ENCODE measurements around the gene CRB3. TPM values are rescaled to one million over a fixed set of nuclear protein-coding genes. Genes with fewer than 3 reads are reported as not detected.

Gene CRB3
- total RNA-seq, 1 experiment from 2014 or later, result 101 TPM

GRCh38 chr19:6433165-6433564, 30.9 kb upstream of the CRB3 start:
- no peak for DNase-seq (ENCODE audit: low spot score)

- DNase-seq (ENCODE audit: low spot score), result no peak
Measured at GRCh38 chr19:6433663-6434062, 30.4 kb upstream of the CRB3 start, which contains the start of gene SLC25A41. TSS of gene SLC25A41 (minus strand) at chr19:6433763. CDS start at chr19:6433693, 70 bp downstream.

DNA sequence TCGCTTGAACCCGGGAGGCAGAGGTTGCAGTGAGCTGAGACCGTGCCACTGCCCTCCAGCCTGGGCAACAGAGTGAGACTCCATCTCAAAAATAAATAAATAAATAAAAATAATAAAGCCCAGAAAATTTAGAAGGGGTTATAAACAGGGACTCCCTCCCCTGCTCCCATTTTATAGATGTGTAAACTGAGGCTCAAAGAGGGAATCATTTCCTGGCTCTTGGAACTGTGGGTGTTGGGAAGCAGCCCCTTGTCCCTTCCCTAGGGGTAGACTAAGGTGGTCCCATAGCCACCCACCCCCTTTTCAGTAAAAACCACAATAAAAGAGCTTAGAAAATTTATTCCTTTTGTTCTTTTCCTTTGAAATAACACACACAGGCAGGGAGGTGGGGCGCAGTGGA, 24.3 kb upstream of the CRB3 start:
- DNase-seq (ENCODE audit: low spot score), result no peak

- no peak for DNase-seq (ENCODE audit: low spot score)
Measured at GRCh38 chr19:6440905-6441304, 23.2 kb upstream of the CRB3 start.

GRCh38 chr19:6442087-6442688, 21.9 kb upstream of the CRB3 start:
- no peak for DNase-seq (ENCODE audit: low spot score)

GRCh38 chr19:6443986-6444385, 20.1 kb upstream of the CRB3 start:
- DNase-seq (ENCODE audit: low spot score), result no peak

DNA sequence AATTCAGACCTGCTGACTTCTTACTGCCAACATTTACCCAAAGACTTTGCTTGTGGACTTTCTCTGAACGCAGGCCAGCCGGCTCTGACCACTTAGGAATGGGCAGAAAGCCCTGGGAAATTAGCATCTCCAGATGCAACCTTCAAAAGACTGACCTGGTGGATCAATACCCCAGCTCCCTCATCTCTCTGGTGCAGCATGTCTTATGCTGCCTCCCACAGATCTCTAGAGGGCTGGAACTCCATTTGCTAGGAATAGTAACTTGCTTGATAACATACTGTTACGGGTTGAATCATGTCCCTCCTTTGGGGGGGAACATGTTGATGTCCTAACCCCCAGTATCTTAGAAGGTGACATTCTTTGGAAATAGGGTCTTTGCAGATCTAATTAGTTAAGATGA, 17.6 kb upstream of the CRB3 start:
- no peak for DNase-seq (ENCODE audit: low spot score)

DNA sequence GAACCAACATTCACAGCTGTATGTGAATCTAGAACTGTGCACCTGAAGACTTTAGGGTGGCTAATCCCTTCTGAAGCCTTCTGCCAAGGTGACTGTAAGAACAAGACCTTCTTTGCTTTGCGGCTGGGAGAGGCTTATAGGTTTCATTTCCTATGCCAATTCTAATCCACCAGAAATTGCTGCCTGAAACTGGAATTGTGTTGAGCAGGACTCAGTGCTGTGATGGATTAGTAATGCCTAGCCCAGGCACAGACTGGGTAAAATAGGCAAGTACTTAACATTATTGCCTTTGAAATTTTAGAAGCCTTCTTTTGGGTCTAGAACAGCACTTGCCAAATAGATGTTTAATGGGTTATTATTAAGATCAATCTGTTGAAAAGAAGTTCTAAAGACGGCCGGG, 16.0 kb upstream of the CRB3 start:
- DNase-seq (ENCODE audit: low spot score), result no peak

- DNase-seq (ENCODE audit: low spot score), result no peak
Measured at GRCh38 chr19:6450166-6450565, 13.9 kb upstream of the CRB3 start.

GRCh38 chr19:6451583-6452222, 12.4 kb upstream of the CRB3 start:
- DNase-seq (ENCODE audit: low spot score), result no peak

- no peak for DNase-seq (ENCODE audit: low spot score)
Measured at GRCh38 chr19:6452223-6452614, 11.9 kb upstream of the CRB3 start.

DNA sequence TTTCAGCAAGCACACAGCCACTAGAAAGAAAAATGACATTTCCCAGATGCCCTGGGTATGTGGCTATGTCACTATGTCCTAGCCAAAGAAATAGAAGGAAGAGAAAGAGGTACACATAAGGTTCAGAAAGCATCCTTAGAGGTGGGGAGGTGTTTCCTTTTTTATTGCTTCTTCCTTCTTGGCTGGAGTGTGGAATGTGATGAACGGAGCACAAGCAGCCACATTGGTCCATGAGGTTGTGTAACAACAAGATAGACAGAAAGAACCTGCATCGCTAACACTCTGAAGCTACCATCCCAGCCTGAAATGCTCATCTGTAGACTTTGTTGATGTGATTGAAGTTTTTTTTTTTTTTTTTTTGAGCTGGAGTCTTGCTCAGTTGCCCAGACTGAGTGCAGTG, 11.2 kb upstream of the CRB3 start:
- no peak for DNase-seq (ENCODE audit: low spot score)

DNA sequence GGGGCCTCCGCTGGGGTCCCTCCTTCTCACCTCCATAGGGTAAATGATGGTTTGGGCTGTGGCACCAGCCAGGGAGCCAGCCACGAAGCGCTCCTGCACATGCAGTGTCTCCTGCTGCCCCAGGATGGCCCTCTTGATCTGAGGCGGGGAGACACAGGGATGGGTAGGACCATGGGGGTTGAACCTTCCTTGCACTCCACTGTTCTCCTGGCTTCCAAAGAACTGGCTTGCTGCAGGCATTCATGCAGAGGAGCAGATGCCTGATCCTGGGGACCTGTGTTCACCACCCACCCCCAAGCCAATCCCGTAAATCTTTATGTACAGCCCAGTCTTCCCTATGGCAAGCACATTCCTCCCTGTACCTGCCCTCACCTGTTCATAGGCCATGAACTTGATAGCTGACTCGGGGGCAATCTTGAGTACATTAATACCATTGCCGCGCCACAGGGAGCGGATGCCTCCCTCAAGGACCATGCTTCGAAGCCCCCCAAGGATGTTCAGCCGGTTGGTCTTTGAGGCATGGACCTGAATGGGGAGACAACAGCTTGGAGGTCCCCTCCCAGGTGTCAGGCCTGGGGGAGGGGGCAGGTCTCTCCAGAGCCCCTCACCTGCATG, 10.0 kb upstream of the CRB3 start:
- no peak for DNase-seq (ENCODE audit: low spot score)

- no peak for DNase-seq (ENCODE audit: low spot score)
Measured at GRCh38 chr19:6455924-6456323, 8.1 kb upstream of the CRB3 start.

GRCh38 chr19:6457958-6458694, 5.9 kb upstream of the CRB3 start:
- no peak for DNase-seq (ENCODE audit: low spot score)

DNA sequence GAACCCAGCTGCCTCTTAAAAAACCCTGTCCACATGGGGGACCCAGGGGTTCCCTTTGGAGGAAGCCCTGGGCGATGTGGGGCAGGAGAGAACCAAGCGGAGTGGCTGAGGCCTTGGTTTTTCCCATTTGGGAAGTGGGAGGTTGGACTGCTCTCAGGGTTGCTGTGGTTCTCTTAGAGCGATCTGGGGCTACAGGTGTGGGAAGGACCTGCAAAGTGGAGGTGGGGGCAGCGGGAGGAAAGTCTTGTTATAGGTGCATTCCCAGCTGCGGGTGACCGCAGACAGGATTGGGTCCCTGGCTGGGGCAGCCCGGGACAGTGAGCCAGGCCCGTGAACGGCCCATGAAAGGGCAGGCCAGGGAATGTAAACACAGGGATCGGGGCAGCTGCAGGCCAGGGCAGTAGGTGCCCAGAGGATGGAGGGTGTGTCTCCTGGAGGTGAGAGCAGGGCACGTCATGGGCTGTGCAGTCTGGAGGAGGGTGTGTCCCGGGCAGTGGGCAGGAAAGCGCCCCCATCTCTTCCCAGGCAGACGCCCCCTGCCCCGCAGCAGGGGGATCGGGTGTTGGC, 5.3 kb upstream of the CRB3 start:
- peak; percentile 10 for DNase-seq (ENCODE audit: low spot score)

DNA sequence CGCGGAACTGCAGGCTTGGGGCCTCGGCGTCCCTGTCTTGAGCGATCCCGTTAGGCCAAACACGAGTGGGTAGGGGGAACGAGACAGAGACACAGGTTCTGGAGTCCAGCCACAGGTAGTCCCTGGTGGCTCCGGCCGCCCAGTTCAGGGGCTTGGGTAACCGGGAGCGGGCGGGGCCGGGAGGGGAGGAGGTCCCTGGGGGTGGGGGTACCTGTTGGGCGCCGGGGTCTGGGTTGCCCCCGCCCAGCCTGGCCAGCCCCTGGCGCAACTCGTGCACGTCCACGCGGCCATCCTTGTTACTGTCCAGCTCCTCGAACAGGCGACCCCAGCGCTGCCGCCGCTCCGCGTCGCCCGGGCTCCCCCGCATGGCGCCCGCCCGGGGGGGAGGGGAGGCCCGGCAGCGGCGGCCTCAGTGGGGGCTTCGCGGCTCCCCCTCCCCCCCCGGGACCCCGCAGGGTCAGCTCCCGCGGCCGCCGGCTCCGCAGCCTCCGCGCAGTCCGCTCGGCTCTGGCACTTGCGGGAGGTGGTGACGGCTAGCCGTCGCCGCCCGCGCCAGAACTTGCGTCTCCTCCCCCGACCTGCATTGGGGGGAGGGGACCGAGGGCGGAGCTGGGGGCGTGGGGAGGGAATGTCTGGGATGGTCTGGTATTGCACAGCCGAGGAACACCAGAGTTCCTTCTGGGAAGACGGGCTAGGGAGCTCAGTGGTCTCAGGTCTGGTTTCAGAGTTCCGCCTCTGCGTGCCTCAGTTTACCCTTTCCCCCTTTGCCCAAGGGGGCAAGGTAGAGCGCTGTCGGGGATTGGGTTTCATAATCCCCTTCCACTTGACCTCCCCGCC, 4.6 kb upstream of the CRB3 start, which contains the start of gene SLC25A23:
TSS of gene SLC25A23 (minus strand) at position 531 of the 837 bp plus-strand sequence. CDS start at position 367, 164 bp downstream.
- DNase-seq (ENCODE audit: low spot score), result peak; percentile 49

DNA sequence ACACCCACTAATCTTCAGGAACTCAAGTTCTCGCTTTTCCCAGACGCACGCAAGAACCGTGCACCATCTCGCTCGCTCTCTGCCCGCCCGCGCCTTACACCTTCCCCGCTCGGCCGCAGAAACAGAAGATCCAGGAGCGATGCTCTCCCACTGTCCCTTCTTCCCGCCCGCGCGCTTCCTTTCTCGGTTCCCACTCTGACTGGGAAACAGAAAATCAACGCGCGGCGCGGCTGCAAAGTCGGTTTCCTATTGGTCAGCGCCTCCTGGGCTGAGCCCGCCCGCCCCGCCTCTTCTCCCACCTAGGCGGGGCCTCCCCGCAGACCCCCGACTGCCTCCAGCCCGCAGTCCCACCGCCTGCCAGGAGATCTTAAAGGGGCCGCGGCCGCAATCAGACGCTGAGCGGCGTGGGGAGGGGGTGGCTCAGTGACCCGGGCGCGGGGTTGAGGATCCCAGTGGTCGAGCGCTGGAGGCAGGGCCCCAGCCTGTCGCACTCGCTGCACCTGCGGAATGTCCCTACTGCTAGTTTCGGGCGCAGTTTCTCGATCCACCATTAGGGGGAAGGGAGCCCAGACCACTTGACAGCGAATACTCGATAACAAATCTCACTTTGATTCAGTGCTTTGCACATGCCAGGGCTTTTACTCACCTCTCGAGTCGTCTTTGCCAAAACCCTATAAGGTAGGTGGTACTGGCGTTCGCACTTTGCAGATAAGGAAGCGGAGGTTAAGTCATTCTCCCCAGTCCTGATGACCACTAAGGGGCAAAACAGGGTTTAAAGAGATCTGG, 3.8 kb upstream of the CRB3 start:
- peak; percentile 97 for DNase-seq (ENCODE audit: low spot score)

GRCh38 chr19:6465006-6465405, 935 bp downstream of the CRB3 start:
- DNase-seq (ENCODE audit: low spot score), result no peak

DNA sequence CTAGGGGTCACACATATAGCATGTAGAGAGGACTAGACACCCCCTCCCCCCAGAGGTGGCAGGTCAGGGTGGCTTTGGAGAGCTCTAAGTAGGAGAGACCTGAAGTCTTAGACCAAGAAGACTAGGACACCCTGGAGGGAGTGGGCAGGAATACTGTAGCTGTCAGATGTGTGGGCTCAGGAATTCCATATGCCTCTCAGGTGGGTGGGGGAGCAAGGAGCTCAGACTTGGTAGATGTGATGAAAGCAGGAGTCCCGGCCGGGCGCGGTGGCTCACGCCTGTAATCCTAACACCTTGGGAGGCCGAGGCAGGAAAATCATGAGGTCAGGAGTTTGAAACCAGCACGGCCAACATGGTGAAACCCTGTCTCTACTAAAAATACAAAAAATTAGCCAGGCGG, 1.6 kb downstream of the CRB3 start:
- DNase-seq (ENCODE audit: low spot score), result no peak

All from HT-29 (cell line).